Measurements from ENCODE around the gene RFX8. TPM values are rescaled to one million over a fixed set of nuclear protein-coding genes. Genes with fewer than 3 reads are reported as not detected.

Gene RFX8
- total and polyA plus RNA-seq, 2 of the 8 experiments (the other 6 are each of a cell fraction or from before 2014, with no cell fraction given): 0.60 to 0.97 TPM

DNA sequence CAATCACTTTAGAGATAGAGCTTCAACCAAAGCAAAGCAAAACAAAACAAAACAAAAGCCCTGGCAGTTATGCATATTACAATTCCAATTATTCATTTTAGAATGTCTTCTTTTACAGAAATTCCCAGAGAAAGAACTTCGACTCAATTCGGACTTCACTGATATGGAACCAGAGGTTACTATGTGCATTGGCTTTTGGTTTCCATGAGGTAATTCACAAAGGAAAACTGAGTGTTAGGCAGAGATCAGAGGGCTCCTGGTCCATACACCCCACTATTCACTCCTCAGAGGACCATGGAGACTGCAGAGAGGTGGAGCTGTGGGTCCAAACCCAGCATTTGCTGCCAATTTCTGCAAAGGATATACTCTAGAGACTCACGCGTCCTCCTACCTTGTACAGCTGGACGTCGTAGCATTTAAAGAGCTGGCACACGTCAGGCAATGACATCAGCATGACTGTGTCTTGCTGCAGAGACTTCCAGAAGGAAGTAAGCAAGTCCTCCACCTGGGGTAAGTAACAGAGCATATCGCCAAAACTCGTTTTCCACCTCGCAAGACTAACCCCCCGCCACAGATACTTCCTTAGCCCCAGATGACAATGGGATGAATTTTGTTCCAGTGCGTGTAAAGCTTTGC lies 56.3 kb downstream of the RFX8 start (continued):
- no peak for TF ChIP-seq CTCF (IDR thresholded peaks at IDR 0.05; ENCODE audit: control extremely low read depth in 1 of 3, insufficient read depth in 1 of 3, low read depth in 1 of 3, low read length in 3 of 3)
- no peak for TF ChIP-seq JUND (IDR thresholded peaks at IDR 0.05; ENCODE audit: low read length)
- no peak for TF ChIP-seq RNF2 (IDR thresholded peaks at IDR 0.05; ENCODE audit: borderline replicate concordance, low read depth, low read length, missing control alignments, poor library complexity, severe bottlenecking)

All from H1 (cell line).